Heart left ventricle (tissue), 13 donors: ENCODE measurements around the gene DPP10.
A peak's percentile ranks its signal among the peaks of the same experiment; 100 is the strongest.

ENCODE experiments used
- POLR2A ChIP-seq, 2 donors: fragments of 450-650 bp; IDR thresholded peaks; one replicate each; pipeline ENCODE4 v1.6.1; 2017; ENCODE audit warnings: antibody characterized with exemption in 2 of 2, mild to moderate bottlenecking in 2 of 2, moderate library complexity in 2 of 2
- TF ChIP-seq, protein P1 (sequence below), 12 donors: fragments of 200-600 bp; sonication (generic) in 4 of 12; IDR thresholded peaks; one replicate each; pipeline versions ENCODE4 v1.5.0 to v1.8.0; 2018 to 2022; ENCODE audit warnings: antibody characterized with exemption in 12 of 12, mild to moderate bottlenecking in 5 of 12
- donor health status: ischemic (EF 13 %, LVEDD 7.1; RV severe dilation, severe dysfunction).
- donor health status: DM: no; HTN: yes; CAD: no.
- donor health status: DM: no; HTN: no; CAD: no.
- donor health status: ischemic (EF 25% LVEDD 6.9; RV normal size, moderate dysfunction).
- donor health status: ischemic (EF 25% LVEDD 5.7; RV mildly dilated, moderate dysfunction).
- donor health status: ischemic (EF 35%, LVEDD 5.7; RV mildly dilated, moderate dysfunction).
- donor health status: nonischemic (EF 11% LVEDD 7.7; RV severe dilation, severe dysfunction).
- donor health status: DM: yes; HTN: yes; CAD: no.
- donor health status: PGD.
- donor health status: ischemic (EF 29% LVEDD 5.4; RV normal size, mild dysfunction).
- donor health status: nonischemic (EF 23%, LVEDD 6.1; RV moderate dilation, normal function).

- TF ChIP-seq, protein P1, sequence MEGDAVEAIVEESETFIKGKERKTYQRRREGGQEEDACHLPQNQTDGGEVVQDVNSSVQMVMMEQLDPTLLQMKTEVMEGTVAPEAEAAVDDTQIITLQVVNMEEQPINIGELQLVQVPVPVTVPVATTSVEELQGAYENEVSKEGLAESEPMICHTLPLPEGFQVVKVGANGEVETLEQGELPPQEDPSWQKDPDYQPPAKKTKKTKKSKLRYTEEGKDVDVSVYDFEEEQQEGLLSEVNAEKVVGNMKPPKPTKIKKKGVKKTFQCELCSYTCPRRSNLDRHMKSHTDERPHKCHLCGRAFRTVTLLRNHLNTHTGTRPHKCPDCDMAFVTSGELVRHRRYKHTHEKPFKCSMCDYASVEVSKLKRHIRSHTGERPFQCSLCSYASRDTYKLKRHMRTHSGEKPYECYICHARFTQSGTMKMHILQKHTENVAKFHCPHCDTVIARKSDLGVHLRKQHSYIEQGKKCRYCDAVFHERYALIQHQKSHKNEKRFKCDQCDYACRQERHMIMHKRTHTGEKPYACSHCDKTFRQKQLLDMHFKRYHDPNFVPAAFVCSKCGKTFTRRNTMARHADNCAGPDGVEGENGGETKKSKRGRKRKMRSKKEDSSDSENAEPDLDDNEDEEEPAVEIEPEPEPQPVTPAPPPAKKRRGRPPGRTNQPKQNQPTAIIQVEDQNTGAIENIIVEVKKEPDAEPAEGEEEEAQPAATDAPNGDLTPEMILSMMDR (IDR thresholded peaks at IDR 0.05) = peak in 9 of 12 donors; percentile 12 to 52 (median 28)
- no peak for TF ChIP-seq POLR2A (IDR thresholded peaks at IDR 0.05)
Observed at GRCh38 chr2:114543236-114543766, 100.9 kb downstream of the DPP10 start.
